HepG2 (cell line): Measurements from ENCODE around the gene DUSP22. TPM values are rescaled to one million over a fixed set of nuclear protein-coding genes. Genes with fewer than 3 reads are reported as not detected.

Source experiments
- BRD4 ChIP-seq: sonication (generic); formaldehyde crosslinking; IDR thresholded peaks from 2 replicates; pipeline ENCODE4 v1.4.0; 2020; ENCODE audit warnings: missing genetic modification reagents
- CBFB ChIP-seq: sonication (generic); formaldehyde crosslinking; IDR thresholded peaks from 2 replicates; pipeline ENCODE4 v1.4.0; 2020; ENCODE audit warnings: missing genetic modification reagents
- FLYWCH1 ChIP-seq: sonication (generic); formaldehyde crosslinking; IDR thresholded peaks from 2 replicates; pipeline ENCODE4 v1.8.1; 2023; ENCODE audit warnings: mild to moderate bottlenecking, missing genetic modification reagents
- IRF1 ChIP-seq: sonication (generic); formaldehyde crosslinking; IDR thresholded peaks from 2 replicates; pipeline ENCODE4 v1.4.0; 2020; ENCODE audit warnings: low read depth, mild to moderate bottlenecking, missing genetic modification reagents
- KDM6A ChIP-seq: IDR thresholded peaks from 2 replicates; pipeline ENCODE4 v1.6.1; 2016; ENCODE audit warnings: low read depth
- MED8 ChIP-seq: sonication (generic); formaldehyde crosslinking; IDR thresholded peaks from 2 replicates; pipeline ENCODE4 v1.8.1; 2023; ENCODE audit warnings: mild to moderate bottlenecking, missing genetic modification reagents; ENCODE audit not compliant: insufficient replicate concordance
- ZC3H4 ChIP-seq: sonication (generic); formaldehyde crosslinking; IDR thresholded peaks from 2 replicates; pipeline ENCODE4 v1.4.0; 2020; ENCODE audit warnings: missing genetic modification reagents, borderline replicate concordance
- ZFP37 ChIP-seq: sonication (generic); formaldehyde crosslinking; IDR thresholded peaks from 2 replicates; pipeline ENCODE4 v1.4.0; 2020; ENCODE audit warnings: missing genetic modification reagents, borderline replicate concordance
- polyA plus RNA-seq, 8 experiments: library from polyadenylated mRNA; depleted of rRNA in 3 of 8; stranded (reverse) in 7 of 8; unstranded in 1 of 8; fragments of >200 nt; fragmentation: Illumina TruSeq in 4 of 8; extraction: Trizol in 4 of 8; gene quantifications; 2 replicates each; pipeline versions ENCODE4 v1.2.1 to v1.2.3, GENCODE V29; 2011 to 2016; ENCODE audit warnings: low read depth in 4 of 8, missing spikeins in 1 of 8, mixed read lengths in 1 of 8; ENCODE audit not compliant: insufficient read depth in 1 of 8
- total RNA-seq, 5 experiments: library from RNA; depleted of rRNA; stranded (reverse); fragments of >200 nt; fragmentation: Illumina TruSeq; extraction: Trizol; gene quantifications; 2 replicates each; pipeline ENCODE4 v1.2.3, GENCODE V29; 2016; ENCODE audit warnings: low read depth in 1 of 5
- TF ChIP-seq, protein P1 (sequence below): sonication (generic); formaldehyde crosslinking; IDR thresholded peaks from 2 replicates; pipeline ENCODE4 v1.8.0; 2023; ENCODE audit warnings: mild to moderate bottlenecking, missing genetic modification reagents
- TF ChIP-seq, protein P2 (sequence below): fragments of 450-650 bp; IDR thresholded peaks from 2 replicates; pipeline ENCODE4 v1.6.1; 2016

DUSP22 gene
- total and polyA plus RNA-seq, 2 of the 13 experiments (the other 11 are each of a cell fraction or from before 2014, with no cell fraction given): 20.2 to 32.8 TPM

DNA sequence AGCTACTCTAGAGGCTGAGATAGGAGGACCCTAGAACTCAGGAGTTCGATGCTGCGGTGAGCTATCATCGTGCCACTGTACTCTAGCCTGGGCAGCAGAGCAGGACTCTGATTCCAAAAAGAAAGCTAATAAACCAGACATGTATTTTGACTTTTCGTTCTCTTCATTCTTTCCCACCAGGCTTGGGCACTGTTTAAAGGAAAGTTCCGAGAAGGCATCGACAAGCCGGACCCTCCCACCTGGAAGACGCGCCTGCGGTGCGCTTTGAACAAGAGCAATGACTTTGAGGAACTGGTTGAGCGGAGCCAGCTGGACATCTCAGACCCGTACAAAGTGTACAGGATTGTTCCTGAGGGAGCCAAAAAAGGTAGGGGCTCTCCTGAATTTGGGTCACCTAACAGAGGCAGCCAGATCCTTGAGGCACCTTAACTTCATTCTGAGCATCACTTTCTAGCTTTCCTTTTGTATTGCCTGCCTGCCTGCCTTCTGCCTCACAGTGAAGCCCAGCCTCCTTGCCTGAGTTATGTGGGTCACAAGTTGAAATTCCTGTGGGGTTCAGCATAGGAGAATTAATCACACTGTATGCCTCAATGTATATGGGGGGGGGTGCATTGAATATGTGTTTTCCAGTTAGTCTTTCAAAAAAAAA, 102.5 kb downstream of the DUSP22 start (continued):
- TF ChIP-seq, protein P1, sequence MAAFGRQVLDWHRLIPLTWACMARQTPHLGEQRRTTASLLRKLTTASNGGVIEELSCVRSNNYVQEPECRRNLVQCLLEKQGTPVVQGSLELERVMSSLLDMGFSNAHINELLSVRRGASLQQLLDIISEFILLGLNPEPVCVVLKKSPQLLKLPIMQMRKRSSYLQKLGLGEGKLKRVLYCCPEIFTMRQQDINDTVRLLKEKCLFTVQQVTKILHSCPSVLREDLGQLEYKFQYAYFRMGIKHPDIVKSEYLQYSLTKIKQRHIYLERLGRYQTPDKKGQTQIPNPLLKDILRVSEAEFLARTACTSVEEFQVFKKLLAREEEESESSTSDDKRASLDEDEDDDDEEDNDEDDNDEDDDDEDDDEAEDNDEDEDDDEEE (CRISPR knock-in tag): no peak
- TF ChIP-seq FLYWCH1 (CRISPR knock-in tag) (no peak), IRF1 (CRISPR knock-in tag) (no peak), CBFB (CRISPR knock-in tag) (no peak), ZC3H4 (CRISPR knock-in tag) (no peak), ZFP37 (CRISPR knock-in tag) (no peak), KDM6A (no peak), BRD4 (CRISPR knock-in tag) (no peak), MED8 (CRISPR knock-in tag) (no peak)
- TF ChIP-seq, protein P2, sequence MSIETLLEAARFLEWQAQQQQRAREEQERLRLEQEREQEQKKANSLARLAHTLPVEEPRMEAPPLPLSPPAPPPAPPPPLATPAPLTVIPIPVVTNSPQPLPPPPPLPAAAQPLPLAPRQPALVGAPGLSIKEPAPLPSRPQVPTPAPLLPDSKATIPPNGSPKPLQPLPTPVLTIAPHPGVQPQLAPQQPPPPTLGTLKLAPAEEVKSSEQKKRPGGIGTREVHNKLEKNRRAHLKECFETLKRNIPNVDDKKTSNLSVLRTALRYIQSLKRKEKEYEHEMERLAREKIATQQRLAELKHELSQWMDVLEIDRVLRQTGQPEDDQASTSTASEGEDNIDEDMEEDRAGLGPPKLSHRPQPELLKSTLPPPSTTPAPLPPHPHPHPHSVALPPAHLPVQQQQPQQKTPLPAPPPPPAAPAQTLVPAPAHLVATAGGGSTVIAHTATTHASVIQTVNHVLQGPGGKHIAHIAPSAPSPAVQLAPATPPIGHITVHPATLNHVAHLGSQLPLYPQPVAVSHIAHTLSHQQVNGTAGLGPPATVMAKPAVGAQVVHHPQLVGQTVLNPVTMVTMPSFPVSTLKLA: no peak
